ENCODE results near the gene RAB15. TPM values are rescaled to one million over a fixed set of nuclear protein-coding genes. Genes with fewer than 3 reads are reported as not detected.
A peak's percentile ranks its signal among the peaks of the same experiment; 100 is the strongest.

Gene RAB15
- total and polyA plus RNA-seq, 12 donors: 8.2 to 94.3 (median 31.6) TPM

DNA sequence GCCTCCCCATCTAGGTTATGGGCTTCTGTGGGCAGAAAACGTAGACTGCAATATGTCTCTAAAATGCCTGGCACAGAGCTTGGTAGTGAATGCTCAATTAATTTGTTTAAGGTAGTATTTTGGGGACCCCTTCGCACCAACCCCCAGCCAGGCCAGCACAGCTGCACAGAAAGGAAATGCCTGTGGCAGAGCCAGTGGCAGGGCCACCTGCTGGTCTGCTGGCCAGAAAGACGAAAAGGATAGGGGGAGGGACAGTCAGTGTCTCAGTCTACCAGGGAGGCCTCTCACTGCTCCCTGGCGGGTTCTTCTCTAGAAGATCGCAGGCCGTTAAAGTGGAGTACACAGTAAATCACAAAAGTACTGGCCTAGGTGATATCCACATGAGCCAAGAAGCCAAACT lies 3.5 kb downstream of the RAB15 start:
- intact Hi-C loops (cut with DNase I): no loop called here
- no peak for ATAC-seq
- WGBS, 2 donors: 87 to 94% methylated on average over 6 of the region's 6 CpGs

DNA sequence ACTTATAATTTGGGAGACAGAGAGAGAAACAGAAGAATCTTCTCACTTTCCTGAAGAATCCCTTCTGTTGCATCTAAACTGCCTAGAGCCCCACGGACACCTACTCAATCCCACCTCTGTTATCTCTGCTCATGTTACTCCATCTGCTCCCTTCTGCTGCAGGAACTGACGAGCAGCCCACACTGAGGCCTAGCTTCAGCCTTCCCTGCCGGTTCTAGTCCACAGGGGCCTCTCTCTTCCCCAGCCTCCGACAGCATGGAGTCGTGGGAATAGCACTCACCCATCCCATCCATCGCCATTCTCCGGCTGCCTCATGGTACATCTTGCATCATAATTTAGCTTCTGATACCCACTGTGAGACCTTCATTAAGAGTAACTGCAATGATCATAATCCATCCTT lies 4.0 kb downstream of the RAB15 start:
- H3K4me1 ChIP-seq: peaks cover 3 to 20% (median 11%) of the 10 kb centered on the region in 9 donors
- DNase-seq (no peak), ATAC-seq (no peak)
- H3K27ac ChIP-seq: no peak overlapping the region
- no peaks in the 10 kb centered on the region for H3K36me3 ChIP-seq
- intact Hi-C loops (cut with DNase I): no loop called here
- H3K4me3 ChIP-seq: no peak overlapping the region
- H3K9me3 ChIP-seq: no peaks in the 10 kb centered on the region
- H3K27me3 ChIP-seq: peaks cover 0 to 21% (median 0%) of the 10 kb centered on the region in 7 donors
- TF ChIP-seq, protein P1, sequence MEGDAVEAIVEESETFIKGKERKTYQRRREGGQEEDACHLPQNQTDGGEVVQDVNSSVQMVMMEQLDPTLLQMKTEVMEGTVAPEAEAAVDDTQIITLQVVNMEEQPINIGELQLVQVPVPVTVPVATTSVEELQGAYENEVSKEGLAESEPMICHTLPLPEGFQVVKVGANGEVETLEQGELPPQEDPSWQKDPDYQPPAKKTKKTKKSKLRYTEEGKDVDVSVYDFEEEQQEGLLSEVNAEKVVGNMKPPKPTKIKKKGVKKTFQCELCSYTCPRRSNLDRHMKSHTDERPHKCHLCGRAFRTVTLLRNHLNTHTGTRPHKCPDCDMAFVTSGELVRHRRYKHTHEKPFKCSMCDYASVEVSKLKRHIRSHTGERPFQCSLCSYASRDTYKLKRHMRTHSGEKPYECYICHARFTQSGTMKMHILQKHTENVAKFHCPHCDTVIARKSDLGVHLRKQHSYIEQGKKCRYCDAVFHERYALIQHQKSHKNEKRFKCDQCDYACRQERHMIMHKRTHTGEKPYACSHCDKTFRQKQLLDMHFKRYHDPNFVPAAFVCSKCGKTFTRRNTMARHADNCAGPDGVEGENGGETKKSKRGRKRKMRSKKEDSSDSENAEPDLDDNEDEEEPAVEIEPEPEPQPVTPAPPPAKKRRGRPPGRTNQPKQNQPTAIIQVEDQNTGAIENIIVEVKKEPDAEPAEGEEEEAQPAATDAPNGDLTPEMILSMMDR (IDR thresholded peaks at IDR 0.05): no peak
- WGBS, 2 donors: 86 to 92% methylated on average over 7 of the region's 7 CpGs

More for the DNA sequence above, 3.5 kb downstream of the RAB15 start:
- no peak for DNase-seq
- Histone ChIP-seq H3K36me3 (no peaks in the 10 kb centered on the region), H3K27ac (no peak overlapping the region), H3K4me1 (peaks cover 3 to 20% (median 11%) of the 10 kb centered on the region in 9 donors), H3K27me3 (peaks cover 0 to 22% (median 0%) of the 10 kb centered on the region in 7 donors), H3K9me3 (no peaks in the 10 kb centered on the region), H3K4me3 (no peak overlapping the region)
- TF ChIP-seq, protein P1 (IDR thresholded peaks at IDR 0.05): no peak

DNA sequence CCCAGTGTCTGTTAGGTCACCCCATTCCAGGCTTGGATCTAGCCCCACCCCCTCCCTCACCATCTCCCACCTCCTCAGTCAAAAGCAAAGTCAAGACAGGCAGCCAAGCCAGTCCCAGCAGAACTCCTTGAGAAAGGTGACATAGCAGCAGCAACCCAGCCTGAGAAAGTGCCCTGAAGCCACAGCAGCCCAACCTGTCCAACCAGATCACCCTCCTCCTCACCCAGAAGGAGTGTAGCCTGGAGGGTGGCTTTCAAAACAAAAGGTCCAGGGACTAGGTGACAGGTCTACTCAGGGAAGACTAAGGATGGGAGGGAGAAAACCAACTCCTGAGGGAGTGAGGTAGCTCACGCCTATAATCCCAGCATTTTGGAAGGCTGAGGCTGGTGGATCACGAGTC lies 5.2 kb downstream of the RAB15 start:
- no peak overlapping the region for H3K27ac ChIP-seq
- no peaks in the 10 kb centered on the region for H3K36me3 ChIP-seq
- peaks cover 0 to 11% (median 0%) of the 10 kb centered on the region in 7 donors for H3K27me3 ChIP-seq
- TF ChIP-seq, protein P1 (IDR thresholded peaks at IDR 0.05): no peak
- ATAC-seq (no peak), DNase-seq (no peak)
- WGBS, 2 donors: 97 to 100% methylated on average over 2 of the region's 2 CpGs
- intact Hi-C loops (cut with DNase I): no loop called here
- H3K4me1 ChIP-seq: peaks cover 3 to 15% (median 11%) of the 10 kb centered on the region in 9 donors
- H3K9me3 ChIP-seq: no peaks in the 10 kb centered on the region
- no peak overlapping the region for H3K4me3 ChIP-seq

DNA sequence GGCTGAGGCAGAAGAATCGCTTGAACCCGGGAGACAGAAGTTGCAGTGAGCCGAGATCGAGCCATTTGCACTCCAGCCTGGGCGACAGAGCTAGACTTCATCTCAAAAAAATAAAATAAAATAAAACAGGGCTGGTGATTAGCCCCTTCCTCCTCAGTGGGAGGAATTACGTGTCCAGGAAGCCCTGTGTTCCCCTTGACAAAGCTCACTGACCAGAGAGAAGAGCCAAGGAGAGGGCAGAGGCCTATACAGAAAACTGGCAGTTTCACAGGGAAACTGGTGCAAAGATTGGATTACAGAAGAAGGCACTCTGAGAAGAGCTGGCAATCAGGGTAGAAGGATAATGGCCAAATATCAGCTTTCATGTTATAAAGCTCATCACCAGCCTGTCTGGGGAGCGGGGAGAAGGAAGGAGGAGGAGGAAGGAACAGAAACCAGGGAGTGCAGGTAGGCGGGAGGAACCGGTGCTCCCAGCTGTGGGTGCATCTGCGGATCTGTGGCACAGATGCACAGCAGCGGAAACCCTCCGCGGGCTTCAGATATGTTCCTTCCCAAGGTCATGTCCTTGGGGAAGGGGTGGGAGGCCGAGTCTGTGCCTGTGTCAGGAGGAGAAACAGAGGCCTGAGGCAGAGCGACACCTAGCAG lies 6.7 kb downstream of the RAB15 start:
- ATAC-seq (peak in 1 of 8 donors; percentile 17), DNase-seq (no peak)
- Histone ChIP-seq H3K4me3 (no peak overlapping the region), H3K27me3 (no peaks in the 10 kb centered on the region), H3K36me3 (no peaks in the 10 kb centered on the region), H3K4me1 (peaks cover 0 to 9% (median 7%) of the 10 kb centered on the region in 9 donors), H3K9me3 (no peaks in the 10 kb centered on the region), H3K27ac (no peak overlapping the region)
- TF ChIP-seq, protein P1 (IDR thresholded peaks at IDR 0.05): no peak
- intact Hi-C loops (cut with DNase I): no loop called here
- 85 to 88% methylated on average over 15 of the region's 15 CpGs for WGBS, 2 donors
